A172 (cell line): ENCODE measurements around the gene PADI3. TPM values are rescaled to one million over a fixed set of nuclear protein-coding genes. Genes with fewer than 3 reads are reported as not detected.
"Not testable (repeated sequence)": the region's sequence is repeated elsewhere in the genome, so short reads cannot be mapped to it uniquely, and the experiment has no call there.

Experiments
- DNase-seq: peaks from one replicate; pipeline ENCODE4 v3.0.0-alpha.2; 2015; ENCODE audit warnings: low spot score
- total RNA-seq: library from RNA; depleted of rRNA; stranded (reverse); fragments of >200 nt; shearing (Covaris generic); gene quantifications from 2 replicates; pipeline ENCODE4 v1.2.3, GENCODE V29; 2014

Gene PADI3
- total RNA-seq, 1 experiment from 2014 or later = 2.1 TPM

DNA sequence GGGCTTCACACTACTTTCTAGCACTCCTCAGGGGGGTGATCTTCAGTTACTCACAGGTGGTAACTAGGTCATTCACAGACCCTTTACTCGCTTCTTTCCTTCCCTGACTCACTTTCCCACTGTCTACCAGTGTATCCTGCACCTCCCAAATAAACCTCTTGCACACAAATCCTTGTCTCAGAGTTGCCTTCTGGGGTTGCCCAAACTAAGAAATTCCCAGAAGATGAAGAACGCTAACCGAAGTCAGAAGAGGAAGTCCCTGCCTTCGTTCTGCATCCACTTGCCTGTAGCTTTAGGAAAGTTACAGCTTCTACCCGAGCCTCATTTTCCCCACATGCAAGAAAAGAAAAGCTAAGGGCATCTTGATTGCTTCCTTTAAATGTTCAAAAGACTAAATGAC, 47.2 kb downstream of the PADI3 start:
- DNase-seq = no peak

DNA sequence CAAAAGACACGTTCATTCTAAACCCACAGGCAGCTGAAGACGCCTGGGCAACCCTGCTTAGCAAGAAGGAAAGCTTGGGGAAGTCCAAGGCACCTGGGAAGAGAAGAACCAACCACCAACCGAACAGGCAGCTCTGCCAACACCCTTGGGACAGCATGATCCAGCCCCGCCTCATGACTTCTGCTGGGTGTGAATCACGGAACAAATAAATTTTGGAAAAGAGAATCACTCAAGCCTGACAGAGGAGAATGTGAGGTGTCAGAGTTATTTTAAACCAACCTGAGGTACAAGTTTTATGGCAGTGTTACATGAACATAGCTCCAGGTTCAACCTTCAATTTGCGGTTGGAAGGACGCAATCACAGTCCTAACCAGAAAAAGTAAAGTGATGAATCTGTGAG, 49.1 kb downstream of the PADI3 start:
- no peak for DNase-seq

DNA sequence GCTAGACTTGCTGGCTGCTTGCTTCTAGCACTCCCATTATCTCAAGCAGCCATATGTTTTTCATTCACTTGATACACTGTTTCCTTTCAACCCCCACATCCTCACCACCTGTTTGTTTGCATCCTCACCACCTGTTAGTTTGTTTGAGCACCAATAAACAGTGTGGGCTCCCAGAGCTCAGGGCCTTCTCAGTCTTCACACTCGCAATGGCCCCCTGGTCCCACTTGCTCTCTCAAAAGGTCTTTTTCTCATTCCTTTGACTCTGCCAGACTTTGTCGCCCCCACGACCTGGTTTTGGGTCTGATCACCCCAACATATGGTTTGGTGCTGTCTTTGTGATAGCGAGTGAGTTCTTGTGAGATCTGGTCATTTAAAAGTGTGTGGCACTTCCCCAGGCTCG, 52.9 kb downstream of the PADI3 start:
- DNase-seq = no peak

DNA sequence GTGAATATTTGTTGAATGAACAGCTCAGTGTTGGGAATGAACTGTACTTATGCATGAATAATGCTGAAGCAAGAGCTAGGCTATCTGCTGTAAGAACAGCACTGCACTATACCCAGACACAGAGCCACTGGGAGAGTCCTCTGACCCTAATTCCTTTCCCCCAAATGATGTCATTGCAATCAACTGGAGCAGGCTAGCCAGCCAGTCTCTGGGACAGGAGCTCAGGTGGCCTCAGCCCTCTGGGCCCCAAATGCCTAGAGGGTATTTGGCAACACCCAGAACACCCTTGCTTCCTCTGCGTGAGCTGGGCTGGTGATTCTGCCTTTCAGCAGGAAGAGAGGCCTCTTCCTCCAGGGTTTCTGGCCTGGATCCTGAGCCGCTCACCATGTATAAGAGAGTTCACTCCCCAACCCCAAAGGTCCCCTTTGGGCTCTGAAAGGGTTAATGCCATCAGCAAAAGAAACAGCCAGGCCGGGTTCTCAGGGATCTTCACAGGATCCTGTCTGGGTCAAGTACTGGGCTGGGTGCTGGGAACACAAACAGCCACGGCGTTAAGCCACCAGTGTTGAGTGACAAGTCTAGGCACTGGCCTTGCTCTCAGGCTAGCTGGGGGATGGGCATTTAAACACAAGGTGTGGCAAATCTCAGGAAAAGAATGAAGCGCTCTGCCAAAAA, 55.4 kb downstream of the PADI3 start:
- DNase-seq = no peak

DNA sequence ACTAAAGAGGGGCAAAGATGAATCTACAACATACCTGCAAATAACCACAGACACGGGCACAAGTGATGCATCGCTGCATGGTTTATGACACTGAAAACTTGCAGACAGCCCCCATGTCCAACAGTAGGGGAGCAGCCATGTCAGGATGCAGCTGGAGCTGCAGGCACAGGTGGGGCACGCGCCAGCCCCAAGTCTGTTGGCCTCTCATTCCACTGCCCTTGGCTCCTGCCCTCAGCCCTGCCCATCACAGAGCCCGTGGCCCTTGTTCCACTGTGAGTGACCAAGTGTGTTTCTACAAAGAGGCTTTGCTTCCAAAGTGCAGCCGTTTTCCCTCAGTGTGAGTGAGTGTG, 55.9 kb downstream of the PADI3 start:
- DNase-seq = no peak

DNA sequence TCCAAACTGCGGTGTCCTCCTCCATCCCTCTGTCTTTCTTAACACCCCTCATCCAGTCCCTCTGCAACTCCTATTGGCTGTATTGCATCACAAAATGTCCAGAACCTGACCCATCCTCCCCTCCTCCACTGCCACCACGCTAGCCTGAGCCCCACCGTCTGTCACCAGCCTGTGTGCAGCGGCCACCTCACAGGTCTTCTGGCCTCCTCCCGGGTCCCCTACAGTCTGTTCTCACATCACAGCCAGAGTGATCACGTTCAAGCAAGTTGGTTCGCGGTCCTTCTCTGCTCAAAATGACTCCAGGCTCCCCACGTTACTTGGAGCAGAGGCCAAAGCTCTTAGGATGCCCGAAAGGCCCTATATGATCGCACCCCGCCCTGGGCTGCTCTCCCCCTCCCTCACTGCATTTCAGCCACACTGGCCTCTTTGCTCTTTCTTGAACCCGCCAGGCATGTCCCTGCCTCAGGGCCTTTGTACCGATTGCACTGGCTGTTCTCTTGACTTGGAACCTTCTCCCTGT, 56.7 kb downstream of the PADI3 start:
- no peak for DNase-seq

DNA sequence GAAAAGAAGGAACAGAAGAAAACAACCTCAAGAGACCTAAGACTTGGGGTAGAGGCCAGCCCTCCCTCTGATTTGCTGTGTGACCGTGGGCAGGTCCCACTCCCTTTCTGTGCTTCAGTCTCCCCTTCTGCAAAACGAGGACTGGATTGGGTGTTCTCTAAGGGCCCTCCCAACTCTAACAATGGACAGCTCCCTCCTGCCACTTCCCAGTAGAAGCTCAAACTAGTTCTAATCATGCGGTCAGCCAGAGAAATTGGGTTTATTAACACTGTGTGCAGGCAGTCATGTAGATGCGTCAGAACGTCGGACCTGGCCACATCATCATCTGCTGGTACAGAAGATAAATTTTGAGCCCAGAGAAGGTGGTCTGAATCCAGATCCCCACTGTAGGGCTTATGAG, 57.5 kb downstream of the PADI3 start:
- DNase-seq = no peak

DNA sequence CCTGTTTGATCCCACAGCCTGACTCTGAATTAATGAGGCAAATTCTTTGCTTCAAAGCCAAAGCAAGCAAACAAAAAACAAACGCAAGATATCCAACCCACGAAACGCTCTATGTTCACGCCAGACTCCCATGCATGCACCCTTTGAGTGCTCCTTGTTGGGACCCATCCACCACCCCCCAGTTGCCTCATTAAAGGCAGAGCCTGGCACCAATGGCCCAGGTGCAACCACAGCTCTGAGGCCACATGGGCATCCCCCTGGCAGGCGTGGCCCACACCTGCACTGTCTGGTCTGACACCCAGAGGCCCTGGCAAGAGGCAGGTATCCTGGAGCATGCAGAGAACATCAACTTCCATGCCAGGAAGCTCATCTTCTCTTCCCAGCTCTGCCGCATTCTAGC, 58.0 kb downstream of the PADI3 start:
- DNase-seq = no peak

DNA sequence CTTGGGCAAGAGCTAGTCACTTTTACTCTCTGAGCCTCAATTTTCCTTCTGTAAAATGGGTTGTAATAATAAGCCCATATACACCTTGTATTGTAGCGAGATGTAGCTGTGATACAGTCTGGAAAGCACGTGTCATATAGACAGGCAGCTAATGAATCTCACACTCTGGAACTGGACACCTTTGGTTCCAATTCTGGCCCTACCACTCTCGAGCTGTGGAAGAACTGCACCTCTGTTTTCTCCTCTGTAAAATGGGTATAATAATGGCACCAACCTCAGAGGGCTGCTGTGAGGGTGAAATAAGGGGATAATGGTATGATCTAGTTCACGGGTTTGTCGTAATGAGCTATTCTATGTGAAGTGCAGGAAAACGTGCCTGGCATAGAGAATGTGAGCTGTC, 58.4 kb downstream of the PADI3 start:
- DNase-seq = no peak

DNA sequence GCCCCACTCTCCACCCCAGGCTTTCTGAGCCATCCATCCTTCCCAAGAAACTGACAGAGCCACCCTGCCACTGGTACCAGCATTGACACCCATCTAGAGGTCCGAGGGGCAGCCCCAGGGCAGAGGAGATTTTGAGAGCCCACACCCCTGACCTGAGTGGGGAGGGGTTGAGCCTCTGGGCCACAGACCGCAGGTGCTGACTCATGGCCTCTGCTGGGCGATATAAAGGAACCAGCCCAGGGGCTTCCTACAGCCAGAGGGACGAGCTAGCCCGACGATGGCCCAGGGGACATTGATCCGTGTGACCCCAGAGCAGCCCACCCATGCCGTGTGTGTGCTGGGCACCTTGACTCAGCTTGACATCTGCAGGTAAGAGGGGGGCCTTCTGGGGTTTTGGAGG, 59.0 kb downstream of the PADI3 start, which contains the start of gene PADI4:
PADI4 (plus strand) TSS at position 252 of the 400 bp plus-strand sequence; CDS start at position 278, 26 bp downstream.
- no peak for DNase-seq

DNA sequence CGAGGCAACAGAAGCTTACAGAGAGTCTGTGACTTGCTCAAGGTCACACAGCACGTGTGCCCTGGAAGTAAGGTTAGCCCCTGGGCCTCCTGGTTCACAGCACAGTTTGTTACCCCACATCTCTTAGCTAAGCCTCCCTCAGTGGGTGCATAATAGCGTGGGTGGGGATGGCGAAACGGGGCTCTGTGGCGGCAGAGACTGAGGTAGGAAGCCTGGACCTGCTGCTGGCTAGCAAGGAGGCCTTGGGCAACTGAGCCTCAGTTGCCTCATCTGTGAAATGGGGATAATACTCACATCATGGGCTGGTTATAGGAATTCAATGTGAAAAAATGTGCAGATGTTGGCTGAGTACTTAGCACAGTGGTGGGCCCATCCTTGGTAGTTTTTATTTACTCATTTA, 59.7 kb downstream of the PADI3 start:
- DNase-seq = no peak

DNA sequence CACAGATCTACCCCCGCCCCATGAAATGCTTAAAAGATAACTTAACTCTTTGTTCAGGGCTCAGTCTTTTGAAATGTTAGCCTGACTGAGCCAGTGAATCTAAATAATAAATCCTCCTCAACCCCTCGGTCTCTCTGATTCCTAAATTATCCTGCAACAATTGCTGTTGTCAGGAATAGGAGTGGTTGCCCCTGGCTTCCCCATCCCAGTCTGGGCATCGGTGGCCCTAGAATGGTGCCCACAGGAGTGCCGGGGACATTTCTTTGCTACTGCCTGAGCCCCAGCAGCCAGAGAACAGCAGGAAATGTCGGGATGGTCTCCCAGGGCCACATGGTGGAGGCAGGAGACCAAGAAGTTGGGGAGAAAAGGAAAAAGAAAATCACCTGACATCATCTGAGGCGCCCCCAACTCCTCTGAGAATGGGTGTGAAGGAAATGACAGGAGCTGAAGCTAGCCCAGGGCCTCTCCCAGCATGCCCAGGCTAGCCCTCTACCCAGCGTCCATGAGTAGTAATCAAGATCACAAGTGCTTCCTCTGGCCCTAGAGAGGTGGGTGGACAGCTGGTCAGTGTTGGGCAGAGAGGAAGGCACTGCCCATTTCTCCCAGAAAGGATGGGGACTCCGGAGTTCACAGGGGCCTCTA, 60.6 kb downstream of the PADI3 start:
- DNase-seq = no peak

DNA sequence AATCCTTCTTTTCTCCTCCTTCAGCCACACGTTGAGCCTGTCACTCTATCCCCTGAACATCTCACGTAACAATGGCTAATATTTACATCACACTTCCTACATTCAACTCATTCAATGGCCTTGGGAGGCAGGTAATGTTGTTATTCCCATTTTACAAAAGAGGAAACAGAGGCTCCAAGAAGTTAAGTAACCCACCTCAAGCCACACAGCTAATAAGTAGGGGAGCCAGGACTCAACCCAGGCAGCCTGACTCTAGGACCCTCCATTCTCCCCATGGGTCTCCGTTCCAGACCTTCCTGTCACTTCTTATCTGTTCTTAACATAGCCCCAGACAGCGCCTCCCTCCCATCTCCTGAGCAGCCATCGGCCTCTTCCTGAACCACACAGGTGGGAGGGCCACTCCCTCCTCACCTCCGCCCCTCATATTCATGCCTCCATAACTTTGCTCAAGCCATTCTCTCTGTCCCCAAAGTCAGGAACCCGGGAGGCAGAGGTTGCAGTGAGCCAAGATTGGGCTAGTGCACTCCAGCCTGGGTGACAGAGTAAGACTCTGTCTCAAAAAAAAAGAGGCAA, 61.3 kb downstream of the PADI3 start:
- DNase-seq = no peak

DNA sequence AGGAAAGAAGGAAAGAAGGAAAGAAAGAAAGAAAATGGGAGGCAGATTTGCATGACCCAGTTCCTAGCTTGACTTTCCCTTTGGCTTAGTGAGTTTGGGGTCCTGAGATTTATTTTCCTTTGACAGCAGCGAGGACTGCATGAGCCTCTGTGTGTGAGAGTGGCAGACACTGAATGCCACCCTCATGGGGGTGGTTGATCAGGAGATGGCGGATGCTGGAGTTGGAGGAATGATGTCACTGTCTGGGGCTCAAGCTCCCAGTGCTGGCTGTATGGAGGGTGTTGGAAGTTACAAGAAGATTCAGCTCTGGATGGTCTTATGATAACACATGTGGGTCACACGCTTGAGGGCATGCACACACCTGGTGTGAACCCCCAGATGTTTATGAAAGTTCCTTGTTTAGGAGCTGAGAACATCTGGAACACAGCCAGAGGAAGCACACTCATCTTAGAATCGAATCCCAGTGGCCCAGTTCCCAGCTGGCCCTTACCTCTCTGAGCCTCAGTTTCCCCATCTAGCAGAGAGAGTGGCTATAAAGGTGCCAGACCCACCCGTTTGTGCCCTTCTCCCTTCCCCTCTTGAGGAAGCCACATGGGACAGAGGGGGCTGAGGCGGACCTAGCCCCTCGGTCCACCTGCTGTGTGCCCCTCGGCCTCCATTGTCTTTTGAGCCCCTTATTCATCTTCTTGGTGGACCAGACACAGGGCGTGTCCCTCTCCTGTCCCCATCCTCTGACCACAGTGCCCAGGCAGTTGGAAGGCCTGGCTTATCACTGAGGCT, 64.8 kb downstream of the PADI3 start:
- no peak for DNase-seq

DNA sequence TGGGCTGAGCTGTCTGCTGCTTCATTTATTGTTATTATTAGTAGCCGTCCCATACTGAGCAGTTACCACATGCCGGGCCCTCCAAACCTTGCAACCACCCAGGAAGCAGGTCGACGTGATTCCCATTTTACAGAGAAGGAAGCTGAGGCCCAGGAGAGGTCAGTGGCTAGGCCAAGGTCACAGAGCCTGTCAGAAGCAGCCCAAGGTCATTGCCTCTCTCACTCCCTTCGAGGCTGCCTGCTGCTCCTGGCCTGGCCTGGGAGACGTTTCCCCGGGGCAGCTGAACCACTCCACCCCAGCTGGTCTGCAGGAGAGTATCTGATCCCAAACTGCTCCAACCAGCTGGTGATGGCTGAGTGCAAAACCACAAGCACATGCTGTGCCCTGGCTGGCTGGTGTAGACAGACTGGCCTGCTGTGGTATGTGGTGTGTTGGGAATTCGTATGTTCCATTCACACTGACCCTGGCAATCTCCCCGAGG, 65.6 kb downstream of the PADI3 start:
- peak; percentile 15 for DNase-seq

DNA sequence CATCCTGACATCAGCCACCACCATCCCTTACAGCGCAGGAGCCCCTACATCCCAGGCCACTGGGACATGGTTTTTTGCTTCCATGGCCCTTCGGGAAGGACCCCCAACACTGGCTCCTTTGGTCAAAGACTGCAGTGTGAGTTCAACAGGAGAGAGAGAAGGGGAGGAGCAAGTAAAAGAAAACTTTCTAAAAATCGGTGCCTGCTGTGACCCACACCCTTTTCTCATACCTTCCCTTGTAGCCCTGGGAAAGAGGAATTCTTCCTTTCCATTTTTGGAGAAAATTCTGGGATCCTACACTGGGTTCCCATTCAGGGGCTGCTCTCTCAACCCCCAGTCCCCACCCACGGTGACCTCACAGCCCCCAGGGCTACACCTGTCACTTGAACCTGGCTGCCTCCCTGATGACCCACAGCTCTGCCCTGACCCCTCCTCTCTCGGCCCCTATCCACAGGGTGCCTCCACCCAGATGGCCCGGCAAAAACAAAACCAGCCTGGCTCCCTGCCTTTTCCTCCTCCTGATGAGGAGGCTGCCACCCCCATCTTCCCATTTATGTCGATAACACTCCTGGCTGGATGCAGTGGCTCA, 66.7 kb downstream of the PADI3 start:
- no peak for DNase-seq

DNA sequence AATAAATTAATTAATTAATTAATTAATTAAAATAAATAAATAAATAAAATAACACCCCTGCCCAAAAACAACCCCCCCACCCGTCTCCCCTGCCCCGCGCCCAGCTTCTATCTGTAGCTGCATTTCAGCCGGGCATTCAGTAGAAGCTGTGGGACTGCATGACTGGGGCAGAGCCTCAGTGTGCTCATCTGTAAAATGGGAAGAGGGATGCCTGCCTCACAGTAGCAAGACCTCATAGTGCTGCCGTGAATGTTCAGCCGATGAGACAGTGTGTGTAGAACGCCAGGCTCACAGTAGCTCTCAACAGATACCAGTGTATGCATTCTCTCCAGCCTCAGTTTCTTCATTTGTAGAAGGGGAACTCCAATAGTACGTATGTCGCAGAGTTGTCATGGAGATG, 67.8 kb downstream of the PADI3 start:
- no peak for DNase-seq

DNA sequence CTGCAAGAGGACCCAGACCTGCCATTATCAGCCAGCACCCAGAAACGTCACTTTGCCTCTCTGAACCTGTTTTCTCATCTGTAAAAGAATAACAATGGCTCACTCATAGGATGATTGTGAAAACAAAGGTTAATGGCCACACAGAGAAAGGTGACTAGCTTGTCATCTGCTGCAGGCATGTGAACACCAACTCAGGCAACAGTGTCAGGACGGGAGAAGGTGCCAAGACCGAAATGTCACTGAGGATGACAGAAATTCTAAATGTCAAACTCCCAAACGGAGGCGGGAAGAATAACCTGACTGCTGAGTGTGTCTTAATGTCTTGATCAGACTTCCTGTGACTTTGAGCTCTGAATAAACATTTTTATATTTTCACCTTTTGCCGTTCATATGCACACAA, 69.4 kb downstream of the PADI3 start:
- no peak for DNase-seq

DNA sequence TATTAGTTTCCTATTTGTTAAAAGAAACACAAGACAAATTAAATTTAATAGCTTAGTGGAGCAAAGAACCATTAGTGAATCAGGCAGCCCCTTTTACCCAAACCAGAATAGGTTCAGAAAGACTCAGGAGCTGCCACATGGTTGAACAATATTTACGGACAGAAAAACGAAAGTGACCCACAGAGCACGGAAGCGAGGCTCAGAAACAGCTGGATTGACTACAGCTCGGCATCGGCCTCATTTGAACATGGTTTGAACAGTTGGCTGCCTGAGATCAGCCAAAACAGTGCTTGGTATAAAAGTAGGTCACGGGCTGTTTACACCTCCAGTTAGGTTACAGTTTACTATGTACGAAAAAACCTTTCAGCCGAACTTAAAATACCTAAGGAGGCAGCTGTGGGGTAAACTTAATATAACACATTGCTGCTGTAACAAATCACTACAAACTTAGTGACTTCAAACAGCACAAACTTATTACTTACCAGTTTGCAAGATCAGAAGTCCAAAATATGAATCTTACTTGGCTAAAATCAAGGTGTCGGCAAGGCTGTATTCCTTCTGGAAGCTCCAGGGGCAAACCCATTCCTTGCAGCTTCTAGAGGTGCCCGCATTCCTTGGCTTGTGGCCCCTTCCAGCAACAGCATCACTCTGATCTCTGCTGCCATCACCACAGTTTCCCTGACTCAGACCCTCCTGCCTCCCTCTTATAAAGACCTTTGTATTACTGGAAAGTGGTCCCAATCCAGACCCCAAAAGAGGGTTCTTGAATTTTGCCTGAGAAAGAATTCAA, 70.9 kb downstream of the PADI3 start:
- DNase-seq = no peak

DNA sequence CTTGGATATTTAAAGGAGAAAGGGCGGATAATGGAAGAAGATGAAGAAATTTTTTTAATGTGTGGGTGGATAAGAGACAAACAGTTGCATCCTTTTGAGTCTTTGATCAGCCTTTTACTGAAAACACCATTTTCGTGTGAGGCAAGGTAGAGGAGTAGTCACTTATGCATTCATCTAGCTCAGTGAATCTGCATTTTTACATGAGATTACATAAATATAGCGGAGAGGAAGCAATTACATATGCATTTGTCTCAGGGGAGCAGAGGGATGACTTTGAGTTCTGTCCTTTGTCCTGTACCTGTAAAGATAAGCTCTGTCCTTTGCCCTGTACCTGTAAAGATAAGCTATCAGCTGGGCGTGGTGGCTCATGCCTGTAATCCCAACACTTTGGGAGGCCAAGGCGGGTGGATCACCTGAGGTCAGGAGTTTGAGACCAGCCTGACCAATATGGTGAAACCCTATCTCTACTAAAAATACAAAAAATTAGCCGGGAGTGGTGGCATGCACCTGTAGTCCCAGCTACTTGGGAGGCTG, 73.0 kb downstream of the PADI3 start:
- DNase-seq = not testable (repeated sequence)

DNA sequence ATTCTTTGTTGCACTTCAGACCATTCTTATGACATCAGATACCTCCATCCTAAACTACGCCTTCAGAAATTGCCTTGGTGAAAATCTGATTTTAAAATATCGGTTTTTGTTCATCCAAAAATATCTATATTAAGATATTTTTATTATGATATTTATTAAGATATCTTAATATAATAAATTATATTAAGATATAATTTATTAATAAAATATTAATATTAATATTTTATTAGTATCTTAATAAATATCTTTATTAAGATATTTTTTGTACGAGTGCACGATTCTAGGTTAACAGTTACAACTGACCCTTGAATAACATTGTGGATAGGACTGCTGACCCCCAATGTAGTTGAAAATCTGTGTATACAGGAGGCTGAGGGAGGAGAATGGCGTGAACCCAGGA, 80.0 kb downstream of the PADI3 start:
- DNase-seq = no peak
